Activated naive CD4-positive, alpha-beta T cell treated with anti-CD3 and anti-CD28 coated beads, Interleukin-2, amount 10 ng/mL, durations not matched to agents 5 hours and 36 hours (primary cell): ENCODE measurements around the gene GAGE12D. TPM values are rescaled to one million over a fixed set of nuclear protein-coding genes. Genes with fewer than 3 reads are reported as not detected.

Experiments
- total RNA-seq, 2 experiments: library from RNA; stranded (reverse); gene quantifications; one replicate each; pipeline ENCODE4 v1.2.3, GENCODE V29; 2021

The GAGE12D gene, protein sequence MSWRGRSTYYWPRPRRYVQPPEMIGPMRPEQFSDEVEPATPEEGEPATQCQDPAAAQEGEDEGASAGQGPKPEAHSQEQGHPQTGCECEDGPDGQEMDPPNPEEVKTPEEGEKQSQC
- not detected for total RNA-seq

DNA sequence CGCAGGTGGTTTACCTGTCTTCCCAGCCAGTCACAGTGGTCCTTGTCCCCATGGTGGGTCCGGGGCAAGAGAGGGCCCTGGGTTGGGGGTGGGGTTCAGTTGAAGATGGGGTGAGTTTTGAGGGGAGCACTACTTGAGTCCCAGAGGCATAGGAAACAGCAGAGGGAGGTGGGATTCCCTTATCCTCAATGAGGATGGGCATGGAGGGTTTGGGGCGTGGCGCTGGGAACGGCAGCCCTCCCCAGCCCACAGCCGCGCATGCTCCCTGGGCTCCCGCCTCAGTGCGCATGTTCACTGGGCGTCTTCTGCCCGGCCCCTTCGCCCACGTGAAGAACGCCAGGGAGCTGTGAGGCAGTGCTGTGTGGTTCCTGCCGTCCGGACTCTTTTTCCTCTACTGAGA is at the start of gene GAGE12D:
Gene GAGE12D (plus strand): TSS at position 301 of the 400 bp plus-strand sequence. CDS start 1,155 bp downstream, outside the sequence.

DNA sequence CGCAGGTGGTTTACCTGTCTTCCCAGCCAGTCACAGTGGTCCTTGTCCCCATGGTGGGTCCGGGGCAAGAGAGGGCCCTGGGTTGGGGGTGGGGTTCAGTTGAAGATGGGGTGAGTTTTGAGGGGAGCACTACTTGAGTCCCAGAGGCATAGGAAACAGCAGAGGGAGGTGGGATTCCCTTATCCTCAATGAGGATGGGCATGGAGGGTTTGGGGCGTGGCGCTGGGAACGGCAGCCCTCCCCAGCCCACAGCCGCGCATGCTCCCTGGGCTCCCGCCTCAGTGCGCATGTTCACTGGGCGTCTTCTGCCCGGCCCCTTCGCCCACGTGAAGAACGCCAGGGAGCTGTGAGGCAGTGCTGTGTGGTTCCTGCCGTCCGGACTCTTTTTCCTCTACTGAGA is 9.7 kb upstream of the GAGE12D start, which contains the start of gene GAGE12C:
Gene GAGE12C (plus strand): TSS at position 301 of the 400 bp plus-strand sequence. CDS start 1,155 bp downstream, outside the sequence.

DNA sequence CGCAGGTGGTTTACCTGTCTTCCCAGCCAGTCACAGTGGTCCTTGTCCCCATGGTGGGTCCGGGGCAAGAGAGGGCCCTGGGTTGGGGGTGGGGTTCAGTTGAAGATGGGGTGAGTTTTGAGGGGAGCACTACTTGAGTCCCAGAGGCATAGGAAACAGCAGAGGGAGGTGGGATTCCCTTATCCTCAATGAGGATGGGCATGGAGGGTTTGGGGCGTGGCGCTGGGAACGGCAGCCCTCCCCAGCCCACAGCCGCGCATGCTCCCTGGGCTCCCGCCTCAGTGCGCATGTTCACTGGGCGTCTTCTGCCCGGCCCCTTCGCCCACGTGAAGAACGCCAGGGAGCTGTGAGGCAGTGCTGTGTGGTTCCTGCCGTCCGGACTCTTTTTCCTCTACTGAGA is 9.5 kb downstream of the GAGE12D start, which contains the start of gene GAGE12E:
Gene GAGE12E (plus strand): TSS at position 301 of the 400 bp plus-strand sequence. CDS start 1,155 bp downstream, outside the sequence.

DNA sequence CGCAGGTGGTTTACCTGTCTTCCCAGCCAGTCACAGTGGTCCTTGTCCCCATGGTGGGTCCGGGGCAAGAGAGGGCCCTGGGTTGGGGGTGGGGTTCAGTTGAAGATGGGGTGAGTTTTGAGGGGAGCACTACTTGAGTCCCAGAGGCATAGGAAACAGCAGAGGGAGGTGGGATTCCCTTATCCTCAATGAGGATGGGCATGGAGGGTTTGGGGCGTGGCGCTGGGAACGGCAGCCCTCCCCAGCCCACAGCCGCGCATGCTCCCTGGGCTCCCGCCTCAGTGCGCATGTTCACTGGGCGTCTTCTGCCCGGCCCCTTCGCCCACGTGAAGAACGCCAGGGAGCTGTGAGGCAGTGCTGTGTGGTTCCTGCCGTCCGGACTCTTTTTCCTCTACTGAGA is 19.0 kb downstream of the GAGE12D start, which contains the start of gene GAGE12F:
Gene GAGE12F (plus strand): TSS at position 301 of the 400 bp plus-strand sequence. CDS start 1,155 bp downstream, outside the sequence.

DNA sequence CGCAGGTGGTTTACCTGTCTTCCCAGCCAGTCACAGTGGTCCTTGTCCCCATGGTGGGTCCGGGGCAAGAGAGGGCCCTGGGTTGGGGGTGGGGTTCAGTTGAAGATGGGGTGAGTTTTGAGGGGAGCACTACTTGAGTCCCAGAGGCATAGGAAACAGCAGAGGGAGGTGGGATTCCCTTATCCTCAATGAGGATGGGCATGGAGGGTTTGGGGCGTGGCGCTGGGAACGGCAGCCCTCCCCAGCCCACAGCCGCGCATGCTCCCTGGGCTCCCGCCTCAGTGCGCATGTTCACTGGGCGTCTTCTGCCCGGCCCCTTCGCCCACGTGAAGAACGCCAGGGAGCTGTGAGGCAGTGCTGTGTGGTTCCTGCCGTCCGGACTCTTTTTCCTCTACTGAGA is 28.6 kb downstream of the GAGE12D start, which contains the start of gene GAGE12G:
Gene GAGE12G (plus strand): TSS at position 301 of the 400 bp plus-strand sequence. CDS start 1,155 bp downstream, outside the sequence.

DNA sequence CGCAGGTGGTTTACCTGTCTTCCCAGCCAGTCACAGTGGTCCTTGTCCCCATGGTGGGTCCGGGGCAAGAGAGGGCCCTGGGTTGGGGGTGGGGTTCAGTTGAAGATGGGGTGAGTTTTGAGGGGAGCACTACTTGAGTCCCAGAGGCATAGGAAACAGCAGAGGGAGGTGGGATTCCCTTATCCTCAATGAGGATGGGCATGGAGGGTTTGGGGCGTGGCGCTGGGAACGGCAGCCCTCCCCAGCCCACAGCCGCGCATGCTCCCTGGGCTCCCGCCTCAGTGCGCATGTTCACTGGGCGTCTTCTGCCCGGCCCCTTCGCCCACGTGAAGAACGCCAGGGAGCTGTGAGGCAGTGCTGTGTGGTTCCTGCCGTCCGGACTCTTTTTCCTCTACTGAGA is 38.1 kb downstream of the GAGE12D start, which contains the start of gene GAGE12H:
Gene GAGE12H (plus strand): TSS at position 301 of the 400 bp plus-strand sequence. CDS start 1,155 bp downstream, outside the sequence.

DNA sequence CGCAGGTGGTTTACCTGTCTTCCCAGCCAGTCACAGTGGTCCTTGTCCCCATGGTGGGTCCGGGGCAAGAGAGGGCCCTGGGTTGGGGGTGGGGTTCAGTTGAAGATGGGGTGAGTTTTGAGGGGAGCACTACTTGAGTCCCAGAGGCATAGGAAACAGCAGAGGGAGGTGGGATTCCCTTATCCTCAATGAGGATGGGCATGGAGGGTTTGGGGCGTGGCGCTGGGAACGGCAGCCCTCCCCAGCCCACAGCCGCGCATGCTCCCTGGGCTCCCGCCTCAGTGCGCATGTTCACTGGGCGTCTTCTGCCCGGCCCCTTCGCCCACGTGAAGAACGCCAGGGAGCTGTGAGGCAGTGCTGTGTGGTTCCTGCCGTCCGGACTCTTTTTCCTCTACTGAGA is 47.7 kb downstream of the GAGE12D start, which contains the start of gene GAGE2A:
Gene GAGE2A (plus strand): TSS at position 301 of the 400 bp plus-strand sequence. CDS start 1,155 bp downstream, outside the sequence.

Other genes starting within 250 kb of the GAGE12D start
- gene GAGE10, start 238.1 kb upstream of the GAGE12D start, total RNA-seq: not detected
- not detected for gene GAGE12J, start 219.7 kb upstream of the GAGE12D start, total RNA-seq
- gene GAGE13, start 210.2 kb upstream of the GAGE12D start, total RNA-seq: not detected
- gene GAGE12C, start 9.6 kb upstream of the GAGE12D start, total RNA-seq: not detected
- gene GAGE12E, start 9.6 kb downstream of the GAGE12D start, total RNA-seq: not detected
- not detected for gene GAGE12F, start 19.1 kb downstream of the GAGE12D start, total RNA-seq
- not detected for gene GAGE12G, start 28.7 kb downstream of the GAGE12D start, total RNA-seq
- not detected for gene GAGE12H, start 38.2 kb downstream of the GAGE12D start, total RNA-seq
- gene GAGE2A, start 47.8 kb downstream of the GAGE12D start, total RNA-seq: not detected
- gene GAGE1, start 57.3 kb downstream of the GAGE12D start, total RNA-seq: not detected
- gene PAGE1, start 154.3 kb downstream of the GAGE12D start, total RNA-seq: not detected